WTC11 (cell line): ENCODE data around the gene CACNA2D3. TPM values are rescaled to one million over a fixed set of nuclear protein-coding genes. Genes with fewer than 3 reads are reported as not detected.

Experiments
- ATAC-seq: fragments of 200-7000 bp; cut with Tn5 transposase; 2 replicates; pipeline ENCODE4 v1.10.0; 2021; ENCODE audit warnings: mild to moderate bottlenecking, moderate library complexity
- CTCF ChIA-PET: fragments of 300-600 bp; sonication (Branson Sonifier 250); formaldehyde crosslinking; loops from one replicate; lab custom pipeline; 2021; ENCODE audit warnings: antibody characterized with exemption; lab: Charles Lee
- POLR2A ChIA-PET: fragments of 350-600 bp; sonication (Branson Sonifier 250); formaldehyde crosslinking; loops from one replicate; lab custom pipeline; 2021; ENCODE audit warnings: antibody characterized with exemption; lab: Charles Lee
- DNase-seq: peaks from one replicate; pipeline ENCODE4 v3.0.0; 2021; ENCODE audit warnings: low spot score
- H3K27ac Mint-ChIP-seq: 2 replicates; pipeline ENCODE4 v1.8.0; 2021; ENCODE audit warnings: mixed read lengths
- H3K27me3 Mint-ChIP-seq: 2 replicates; pipeline ENCODE4 v1.8.0; 2021; ENCODE audit warnings: low read depth, mild to moderate bottlenecking, moderate library complexity, mixed read lengths
- H3K36me3 Mint-ChIP-seq: 2 replicates; pipeline ENCODE4 v1.8.0; 2021; ENCODE audit warnings: mixed read lengths
- H3K4me1 Mint-ChIP-seq: 2 replicates; pipeline ENCODE4 v1.8.0; 2022; ENCODE audit warnings: mixed read lengths
- H3K4me3 Mint-ChIP-seq: 2 replicates; pipeline ENCODE4 v1.8.0; 2021; ENCODE audit warnings: mild to moderate bottlenecking, moderate library complexity, mixed read lengths
- H3K9me3 Mint-ChIP-seq: 2 replicates; pipeline ENCODE4 v1.8.0; 2021; ENCODE audit warnings: mixed read lengths
- ATF3 ChIP-seq: sonication (generic); formaldehyde crosslinking; conservative IDR thresholded peaks from 2 replicates; pipeline ENCODE4 v1.8.1; 2022; ENCODE audit warnings: mild to moderate bottlenecking, missing genetic modification reagents
- ATF6 ChIP-seq: sonication (generic); formaldehyde crosslinking; IDR thresholded peaks from 2 replicates; pipeline ENCODE4 v1.8.1; 2023; ENCODE audit warnings: mild to moderate bottlenecking, missing genetic modification reagents
- E2F4 ChIP-seq: sonication (generic); formaldehyde crosslinking; IDR thresholded peaks from 2 replicates; pipeline ENCODE4 v1.8.1; 2022; ENCODE audit warnings: low read depth, mild to moderate bottlenecking, moderate library complexity, missing genetic modification reagents, borderline replicate concordance
- ETV6 ChIP-seq: sonication (generic); formaldehyde crosslinking; IDR thresholded peaks from 2 replicates; pipeline ENCODE4 v1.8.1; 2022; ENCODE audit warnings: mild to moderate bottlenecking, missing genetic modification reagents
- FOXJ3 ChIP-seq: sonication (generic); formaldehyde crosslinking; IDR thresholded peaks from 2 replicates; pipeline ENCODE4 v1.9.0; 2021; ENCODE audit warnings: missing genetic modification reagents, mild to moderate bottlenecking, borderline replicate concordance
- FOXK1 ChIP-seq: sonication (generic); formaldehyde crosslinking; IDR thresholded peaks from 2 replicates; pipeline ENCODE4 v1.8.0; 2022; ENCODE audit warnings: mild to moderate bottlenecking, moderate library complexity, missing genetic modification reagents
- HMGXB4 ChIP-seq: sonication (generic); formaldehyde crosslinking; IDR thresholded peaks from 2 replicates; pipeline ENCODE4 v1.8.1; 2023; ENCODE audit warnings: mild to moderate bottlenecking, moderate library complexity, missing genetic modification reagents
- IRF1 ChIP-seq: sonication (generic); formaldehyde crosslinking; IDR thresholded peaks from 2 replicates; pipeline ENCODE4 v1.8.0; 2023; ENCODE audit warnings: missing genetic modification reagents
- IRF2 ChIP-seq: sonication (generic); formaldehyde crosslinking; IDR thresholded peaks from 2 replicates; pipeline ENCODE4 v1.8.0; 2022; ENCODE audit warnings: low read depth, missing genetic modification reagents, borderline replicate concordance
- KAT7 ChIP-seq: sonication (generic); formaldehyde crosslinking; IDR thresholded peaks from 2 replicates; pipeline ENCODE4 v1.8.1; 2023; ENCODE audit warnings: missing genetic modification reagents, mild to moderate bottlenecking, borderline replicate concordance
- MAX ChIP-seq: sonication (generic); formaldehyde crosslinking; IDR thresholded peaks from 2 replicates; pipeline ENCODE4 v1.8.0; 2022; ENCODE audit warnings: mild to moderate bottlenecking, missing genetic modification reagents
- NR2C2 ChIP-seq: sonication (generic); formaldehyde crosslinking; IDR thresholded peaks from 2 replicates; pipeline ENCODE4 v1.8.0; 2022; ENCODE audit warnings: mild to moderate bottlenecking, missing genetic modification reagents
- PRDM15 ChIP-seq: sonication (generic); formaldehyde crosslinking; IDR thresholded peaks from 2 replicates; pipeline ENCODE4 v1.8.0; 2022; ENCODE audit warnings: missing genetic modification reagents
- PREB ChIP-seq: sonication (generic); formaldehyde crosslinking; IDR thresholded peaks from 2 replicates; pipeline ENCODE4 v1.8.1; 2022; ENCODE audit warnings: mild to moderate bottlenecking, missing genetic modification reagents, moderate library complexity, borderline replicate concordance
- TCF7 ChIP-seq: sonication (generic); formaldehyde crosslinking; IDR thresholded peaks from 2 replicates; pipeline ENCODE4 v1.8.0; 2022; ENCODE audit warnings: mild to moderate bottlenecking, low read depth, missing genetic modification reagents, moderate library complexity
- ZBTB21 ChIP-seq: sonication (generic); formaldehyde crosslinking; IDR thresholded peaks from 2 replicates; pipeline ENCODE4 v1.8.1; 2023; ENCODE audit warnings: mild to moderate bottlenecking, missing genetic modification reagents, borderline replicate concordance
- ZNF138 ChIP-seq: sonication (generic); formaldehyde crosslinking; conservative IDR thresholded peaks from 2 replicates; pipeline ENCODE4 v1.8.1; 2022; ENCODE audit warnings: mild to moderate bottlenecking, moderate library complexity, missing genetic modification reagents
- ZNF281 ChIP-seq: sonication (generic); formaldehyde crosslinking; IDR thresholded peaks from 2 replicates; pipeline ENCODE4 v1.8.0; 2023; ENCODE audit warnings: mild to moderate bottlenecking, missing genetic modification reagents
- ZNF317 ChIP-seq: sonication (generic); formaldehyde crosslinking; IDR thresholded peaks from 2 replicates; pipeline ENCODE4 v1.8.1; 2023; ENCODE audit warnings: low read depth, mild to moderate bottlenecking, moderate library complexity, missing genetic modification reagents, borderline replicate concordance
- ZNF396 ChIP-seq: fragments of 250-450 bp; sonication (Bioruptor Pico); IDR thresholded peaks from 2 replicates; pipeline ENCODE4 v1.8.0; 2021; ENCODE audit warnings: mild to moderate bottlenecking, moderate library complexity, borderline replicate concordance
- ZNF416 ChIP-seq: fragments of 250-450 bp; sonication (Bioruptor Pico); IDR thresholded peaks from 2 replicates; pipeline ENCODE4 v1.9.0; 2021; ENCODE audit warnings: mild to moderate bottlenecking, inconsistent platforms
- total RNA-seq: library from RNA; stranded (reverse); gene quantifications from 3 replicates; pipeline ENCODE4 v1.2.3, GENCODE V29; 2021

Gene CACNA2D3
- total RNA-seq, 1 experiment from 2014 or later = 5.0 TPM

- TF ChIP-seq PRDM15 (CRISPR knock-in tag) (no peak), FOXJ3 (CRISPR knock-in tag) (no peak), IRF1 (CRISPR knock-in tag) (no peak), FOXK1 (no peak), ZNF138 (CRISPR knock-in tag) (no peak), ZNF317 (no peak), ZNF396 (CRISPR knock-in tag) (no peak), ATF3 (CRISPR knock-in tag) (no peak), E2F4 (no peak), MAX (no peak), ETV6 (CRISPR knock-in tag) (no peak), IRF2 (CRISPR knock-in tag) (no peak)
- TF ChIP-seq, all 79 proteins: peak for 0
These were observed 841.7 kb downstream of the CACNA2D3 start (continued) for GRCh38 chr3:54964081-54964480.

- H3K4me3 Mint-ChIP-seq = no peak overlapping the region
- ATAC-seq (no peak), DNase-seq (no peak)
- H3K27ac Mint-ChIP-seq = no peak overlapping the region
- no peaks in the 10 kb centered on the region for H3K27me3 Mint-ChIP-seq
- peaks cover 21% of the 10 kb centered on the region for H3K4me1 Mint-ChIP-seq
- CTCF ChIA-PET = interaction anchor here (0.6 to 1.1 kb wide), 3 partner anchors 34 to 439 kb away, joined by 3 read pairs; no protein-coding TSS in a partner anchor
- no peaks in the 10 kb centered on the region for H3K9me3 Mint-ChIP-seq
- no peaks in the 10 kb centered on the region for H3K36me3 Mint-ChIP-seq
- POLR2A ChIA-PET = no interaction called here
- TF ChIP-seq KAT7 (CRISPR knock-in tag) (no peak), NR2C2 (no peak), ZNF281 (no peak), ZBTB21 (CRISPR knock-in tag) (no peak), ATF6 (CRISPR knock-in tag) (no peak), HMGXB4 (no peak), TCF7 (CRISPR knock-in tag) (no peak), ZNF416 (CRISPR knock-in tag) (no peak), PREB (CRISPR knock-in tag) (no peak)
These were observed 843.4 kb downstream of the CACNA2D3 start for GRCh38 chr3:54965746-54966145.
